ENCODE results near the gene MXD3.

Gene MXD3

DNA sequence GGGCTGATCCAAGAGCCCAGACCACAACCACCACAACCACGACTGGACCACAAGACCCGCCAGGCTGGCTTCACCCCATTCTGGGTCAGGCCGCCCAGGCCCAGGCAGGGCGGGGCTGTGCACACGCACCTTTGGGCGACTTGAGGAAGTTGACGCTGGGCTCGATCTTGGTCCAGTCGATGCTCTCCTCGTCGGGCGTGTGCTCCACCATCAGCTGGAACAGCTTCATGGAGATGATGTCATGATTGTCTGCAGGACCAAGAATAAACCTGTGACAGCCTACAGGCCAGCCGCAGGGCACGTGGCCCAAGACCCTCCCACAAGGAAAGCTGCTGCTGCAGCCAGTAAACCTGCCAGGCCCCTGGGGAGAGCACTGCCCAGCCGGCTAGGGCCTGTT is 22.5 kb upstream of the MXD3 start:
- DNase-seq (ENCODE audit: low read depth), result no peak
- H3K4me3 ChIP-seq (ENCODE audit: low read depth, low read length), result no peak overlapping the region

DNA sequence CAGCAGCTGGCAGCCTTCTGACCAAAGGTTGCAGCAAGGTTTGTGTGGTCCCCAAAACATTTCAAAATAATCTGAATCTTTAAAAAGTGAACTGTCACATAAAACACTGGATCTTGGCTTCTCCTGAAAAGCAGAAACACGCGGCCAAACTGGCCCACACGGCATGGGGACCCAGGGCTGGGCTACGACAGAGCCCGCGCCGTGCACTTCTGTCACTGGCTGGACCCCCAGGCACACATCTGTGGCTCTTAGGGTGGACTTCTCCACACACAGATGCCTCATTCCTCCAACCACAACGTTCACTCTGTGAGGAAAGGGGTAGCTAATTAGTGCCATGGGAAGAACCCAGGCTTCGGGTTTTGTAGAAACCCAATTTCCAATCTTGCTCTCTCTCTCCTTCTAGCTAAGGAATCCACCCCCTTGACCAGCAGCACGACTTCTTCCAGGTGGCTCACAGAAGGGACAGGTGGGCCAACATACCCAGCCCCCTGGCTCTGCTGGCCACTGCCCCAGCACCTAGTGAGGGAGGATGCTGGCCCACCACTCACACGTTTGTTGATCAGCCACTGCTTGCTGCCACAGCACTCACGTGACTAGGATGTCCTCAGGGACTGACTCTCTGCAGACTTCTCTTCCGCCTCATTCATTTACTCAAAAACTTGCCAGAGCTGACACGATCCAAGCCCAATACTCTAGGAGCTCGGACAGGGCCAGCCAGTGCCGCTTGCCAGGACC is 21.9 kb upstream of the MXD3 start:
- no peak for DNase-seq (ENCODE audit: low read depth)
- no peak overlapping the region for H3K4me3 ChIP-seq (ENCODE audit: low read depth, low read length)
- TF ChIP-seq, protein P1, sequence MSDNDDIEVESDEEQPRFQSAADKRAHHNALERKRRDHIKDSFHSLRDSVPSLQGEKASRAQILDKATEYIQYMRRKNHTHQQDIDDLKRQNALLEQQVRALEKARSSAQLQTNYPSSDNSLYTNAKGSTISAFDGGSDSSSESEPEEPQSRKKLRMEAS (IDR thresholded peaks at IDR 0.05; ENCODE audit: low read depth, low read length), result no peak
- TF ChIP-seq MYC (IDR thresholded peaks at IDR 0.05; ENCODE audit: low read depth, low read length) (no peak), POLR2A (IDR thresholded peaks at IDR 0.05; ENCODE audit: extremely low read depth, insufficient read length) (no peak)
- TF ChIP-seq, protein P2, sequence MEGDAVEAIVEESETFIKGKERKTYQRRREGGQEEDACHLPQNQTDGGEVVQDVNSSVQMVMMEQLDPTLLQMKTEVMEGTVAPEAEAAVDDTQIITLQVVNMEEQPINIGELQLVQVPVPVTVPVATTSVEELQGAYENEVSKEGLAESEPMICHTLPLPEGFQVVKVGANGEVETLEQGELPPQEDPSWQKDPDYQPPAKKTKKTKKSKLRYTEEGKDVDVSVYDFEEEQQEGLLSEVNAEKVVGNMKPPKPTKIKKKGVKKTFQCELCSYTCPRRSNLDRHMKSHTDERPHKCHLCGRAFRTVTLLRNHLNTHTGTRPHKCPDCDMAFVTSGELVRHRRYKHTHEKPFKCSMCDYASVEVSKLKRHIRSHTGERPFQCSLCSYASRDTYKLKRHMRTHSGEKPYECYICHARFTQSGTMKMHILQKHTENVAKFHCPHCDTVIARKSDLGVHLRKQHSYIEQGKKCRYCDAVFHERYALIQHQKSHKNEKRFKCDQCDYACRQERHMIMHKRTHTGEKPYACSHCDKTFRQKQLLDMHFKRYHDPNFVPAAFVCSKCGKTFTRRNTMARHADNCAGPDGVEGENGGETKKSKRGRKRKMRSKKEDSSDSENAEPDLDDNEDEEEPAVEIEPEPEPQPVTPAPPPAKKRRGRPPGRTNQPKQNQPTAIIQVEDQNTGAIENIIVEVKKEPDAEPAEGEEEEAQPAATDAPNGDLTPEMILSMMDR (IDR thresholded peaks at IDR 0.05; ENCODE audit: low read depth, low read length), result no peak

More for the DNA sequence above, 22.5 kb upstream of the MXD3 start:
- TF ChIP-seq, protein P2 (IDR thresholded peaks at IDR 0.05; ENCODE audit: low read depth, low read length), result no peak
- TF ChIP-seq, protein P1 (IDR thresholded peaks at IDR 0.05; ENCODE audit: low read depth, low read length), result no peak
- TF ChIP-seq MYC (IDR thresholded peaks at IDR 0.05; ENCODE audit: low read depth, low read length) (no peak), POLR2A (IDR thresholded peaks at IDR 0.05; ENCODE audit: extremely low read depth, insufficient read length) (no peak)

DNA sequence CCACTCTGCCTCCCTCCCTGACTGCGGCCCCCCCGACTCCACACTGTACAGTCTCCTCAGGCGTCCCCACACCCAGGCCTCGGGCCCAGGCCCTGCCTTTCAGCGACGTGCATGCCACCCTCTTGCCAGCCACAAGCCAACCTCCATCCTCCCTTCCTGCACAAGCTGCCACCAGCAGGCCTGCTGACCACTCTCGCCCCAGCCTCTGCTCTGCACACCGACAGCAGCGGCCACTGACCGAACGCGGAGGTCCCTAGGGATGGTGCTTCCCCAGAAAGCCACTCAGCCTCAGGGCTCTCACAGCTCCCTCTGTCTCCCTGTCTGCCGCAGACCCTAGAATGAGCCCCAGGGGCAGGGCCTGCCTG is 21.2 kb upstream of the MXD3 start:
- no peak overlapping the region for H3K4me3 ChIP-seq (ENCODE audit: low read depth, low read length)
- TF ChIP-seq MYC (IDR thresholded peaks at IDR 0.05; ENCODE audit: low read depth, low read length), result no peak
- TF ChIP-seq, protein P1 (IDR thresholded peaks at IDR 0.05; ENCODE audit: low read depth, low read length), result no peak
- TF ChIP-seq, protein P2 (IDR thresholded peaks at IDR 0.05; ENCODE audit: low read depth, low read length), result no peak
- no peak for TF ChIP-seq POLR2A (IDR thresholded peaks at IDR 0.05; ENCODE audit: extremely low read depth, insufficient read length)
- no peak for DNase-seq (ENCODE audit: low read depth)

DNA sequence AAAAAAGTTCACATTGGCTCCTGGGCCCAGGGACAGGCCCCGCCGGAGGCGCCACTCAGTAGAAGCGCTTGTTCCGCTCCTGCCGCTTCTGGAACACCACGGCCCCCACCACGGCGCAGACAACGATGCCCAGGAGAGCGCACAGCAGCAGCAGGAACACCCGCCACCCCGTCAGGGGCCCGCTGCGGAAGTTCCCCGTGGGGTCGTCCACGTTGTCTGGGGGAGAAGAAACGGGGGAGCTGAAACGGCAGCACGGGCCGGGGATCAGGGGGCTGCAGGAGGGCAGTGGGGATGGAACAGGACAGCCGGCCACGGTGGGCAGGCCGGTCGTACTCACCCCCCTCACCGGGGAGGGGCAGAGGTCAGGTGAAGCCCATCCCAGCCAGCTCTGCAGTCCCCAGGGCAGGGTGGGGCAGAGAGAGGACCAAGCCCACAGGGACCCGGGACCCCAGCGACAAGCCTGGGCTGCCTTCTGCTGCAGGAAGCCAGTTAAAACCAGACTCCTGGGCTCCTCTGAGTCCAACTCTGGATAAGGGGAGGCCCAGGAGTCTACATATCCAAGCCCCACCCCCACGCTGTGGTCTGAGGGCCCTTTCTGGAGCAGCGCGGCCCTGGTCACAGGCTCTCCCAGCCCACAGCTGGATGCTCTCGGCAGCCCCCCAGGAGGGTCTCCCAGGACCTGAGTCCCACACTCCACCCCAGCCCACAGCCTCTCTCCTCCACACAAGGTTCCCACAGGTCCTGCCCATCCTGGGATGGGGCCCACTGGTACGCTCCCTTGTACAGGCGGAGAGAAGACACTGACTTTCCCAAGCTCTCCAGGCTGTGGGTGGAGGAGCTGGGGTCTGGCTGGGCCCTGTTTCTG is 20.6 kb upstream of the MXD3 start:
- no peak for TF ChIP-seq POLR2A (IDR thresholded peaks at IDR 0.05; ENCODE audit: extremely low read depth, insufficient read length)
- TF ChIP-seq, protein P2 (IDR thresholded peaks at IDR 0.05; ENCODE audit: low read depth, low read length), result no peak
- TF ChIP-seq, protein P1 (IDR thresholded peaks at IDR 0.05; ENCODE audit: low read depth, low read length), result no peak
- no peak for TF ChIP-seq MYC (IDR thresholded peaks at IDR 0.05; ENCODE audit: low read depth, low read length)
- no peak for DNase-seq (ENCODE audit: low read depth)
- H3K4me3 ChIP-seq (ENCODE audit: low read depth, low read length), result no peak overlapping the region

DNA sequence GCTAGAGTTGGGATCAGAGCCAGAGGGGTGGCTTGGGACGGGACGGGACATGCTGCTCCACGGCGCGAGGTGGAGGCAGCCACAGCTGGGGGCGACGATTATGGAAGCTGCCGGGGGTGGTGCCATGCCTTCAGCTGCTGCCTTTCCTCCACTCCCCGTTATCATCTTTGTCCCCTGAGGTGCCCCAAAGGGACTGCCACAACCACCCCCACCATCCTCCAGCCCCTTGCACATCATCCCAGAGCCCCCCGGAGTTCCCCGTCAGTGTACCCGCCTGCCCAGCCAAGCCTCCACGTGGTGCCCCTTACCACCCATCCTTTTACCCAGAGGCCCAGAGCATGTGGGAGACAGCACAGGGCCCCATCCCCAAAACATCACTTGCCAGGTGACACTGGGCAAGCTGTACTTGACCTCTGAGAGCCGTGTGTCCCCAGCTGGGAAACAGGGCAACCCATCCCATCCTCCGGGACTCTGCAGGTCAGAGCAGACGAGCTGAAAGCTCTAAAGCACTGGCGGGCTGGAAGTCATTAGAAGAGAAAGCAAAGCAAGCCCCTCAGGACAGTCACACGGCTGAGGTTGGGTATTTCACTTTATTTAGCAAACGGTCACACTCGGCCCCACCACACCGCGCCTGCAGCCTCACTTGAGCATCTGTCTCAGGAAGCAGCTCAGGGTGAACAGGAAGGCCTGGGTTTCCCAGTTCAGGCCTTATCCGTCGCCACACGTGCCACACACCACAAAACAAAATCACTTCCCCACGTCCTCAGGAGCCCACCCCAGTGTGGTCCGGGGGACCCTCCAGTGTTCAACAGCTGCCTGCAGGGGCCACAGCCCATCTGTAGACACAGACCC is 19.5 kb upstream of the MXD3 start:
- TF ChIP-seq, protein P1 (IDR thresholded peaks at IDR 0.05; ENCODE audit: low read depth, low read length), result no peak
- TF ChIP-seq, protein P2 (IDR thresholded peaks at IDR 0.05; ENCODE audit: low read depth, low read length), result no peak
- TF ChIP-seq POLR2A (IDR thresholded peaks at IDR 0.05; ENCODE audit: extremely low read depth, insufficient read length) (no peak), MYC (IDR thresholded peaks at IDR 0.05; ENCODE audit: low read depth, low read length) (no peak)
- H3K4me3 ChIP-seq (ENCODE audit: low read depth, low read length), result no peak overlapping the region
- DNase-seq (ENCODE audit: low read depth), result no peak
